Regular cardiac myocyte (primary cell): ENCODE data around the gene PCDHGB3. TPM values are rescaled to one million over a fixed set of nuclear protein-coding genes. Genes with fewer than 3 reads are reported as not detected.

Experiments
- total RNA-seq: library from RNA; depleted of rRNA; stranded (reverse); fragments of >200 nt; gene quantifications from 2 replicates; pipeline ENCODE4 v1.2.3, GENCODE V29; 2014

Gene PCDHGB3
- total RNA-seq = 1.9 and 4.5 TPM in 2 replicates

DNA sequence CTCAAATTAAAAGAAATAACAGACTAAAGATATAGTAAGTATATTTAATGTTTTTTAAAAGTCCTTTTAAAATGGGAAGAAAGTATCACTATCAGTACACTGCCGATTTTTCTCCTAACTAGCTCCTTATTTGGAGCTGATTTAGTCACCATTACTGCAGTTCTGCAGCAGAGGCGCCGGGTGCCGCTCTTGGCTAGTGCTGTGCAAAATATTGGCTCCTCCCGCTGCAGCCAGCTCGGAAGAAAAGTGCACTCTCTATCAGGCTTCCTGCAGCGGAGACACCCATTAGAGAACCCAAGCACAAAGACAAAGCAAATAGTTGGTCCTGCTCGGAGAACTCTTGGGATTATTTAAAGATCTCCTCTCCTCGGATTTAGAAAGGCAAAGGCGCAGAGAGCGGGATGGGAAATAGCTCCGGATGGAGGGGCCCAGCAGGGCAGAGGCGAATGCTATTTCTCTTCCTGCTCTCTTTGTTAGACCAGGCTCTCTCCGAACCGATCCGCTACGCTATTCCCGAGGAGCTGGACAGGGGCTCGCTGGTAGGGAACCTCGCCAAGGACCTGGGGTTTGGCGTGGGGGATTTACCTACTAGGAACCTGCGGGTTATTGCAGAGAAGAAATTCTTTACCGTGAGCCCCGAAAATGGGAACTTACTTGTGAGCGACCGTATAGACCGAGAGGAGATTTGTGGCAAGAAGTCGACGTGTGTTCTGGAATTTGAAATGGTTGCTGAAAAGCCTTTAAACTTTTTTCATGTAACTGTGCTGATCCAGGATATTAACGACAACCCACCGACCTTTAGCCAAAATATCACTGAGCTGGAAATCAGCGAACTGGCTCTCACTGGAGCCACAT is at the start of gene PCDHGB3:
Gene PCDHGB3 (plus strand): TSS at position 249 of the 855 bp plus-strand sequence. CDS start 153 bp downstream, at position 402.

DNA sequence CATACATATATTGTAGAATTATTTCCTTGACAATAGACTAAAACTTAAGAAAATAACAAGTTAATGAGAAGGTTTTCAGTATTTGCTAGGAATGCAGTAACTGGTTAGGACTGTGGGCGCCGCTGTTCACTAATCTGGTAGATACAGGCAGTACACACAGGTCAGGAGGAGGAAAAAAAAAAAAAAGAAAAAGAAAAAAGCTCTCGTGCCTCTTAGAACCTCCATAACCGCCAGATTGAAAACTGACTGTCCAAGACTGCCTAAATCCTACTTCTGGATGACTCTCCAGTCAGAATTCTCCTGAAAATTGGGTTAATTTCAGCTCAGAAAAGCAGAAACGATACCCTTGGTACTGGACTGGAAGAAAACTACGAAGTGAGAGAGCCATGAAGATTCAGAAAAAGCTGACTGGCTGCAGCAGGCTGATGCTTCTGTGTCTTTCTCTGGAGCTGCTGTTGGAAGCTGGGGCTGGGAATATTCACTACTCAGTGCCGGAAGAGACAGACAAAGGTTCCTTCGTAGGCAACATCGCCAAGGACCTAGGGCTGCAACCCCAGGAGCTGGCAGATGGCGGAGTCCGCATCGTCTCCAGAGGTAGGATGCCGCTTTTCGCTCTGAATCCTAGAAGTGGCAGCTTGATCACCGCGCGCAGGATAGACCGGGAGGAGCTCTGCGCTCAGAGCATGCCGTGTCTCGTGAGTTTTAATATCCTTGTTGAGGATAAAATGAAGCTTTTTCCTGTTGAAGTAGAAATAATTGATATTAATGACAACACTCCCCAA is 39.6 kb upstream of the PCDHGB3 start, which contains the start of gene PCDHGA1:
Gene PCDHGA1 (plus strand): TSS at position 216 of the 782 bp plus-strand sequence.

DNA sequence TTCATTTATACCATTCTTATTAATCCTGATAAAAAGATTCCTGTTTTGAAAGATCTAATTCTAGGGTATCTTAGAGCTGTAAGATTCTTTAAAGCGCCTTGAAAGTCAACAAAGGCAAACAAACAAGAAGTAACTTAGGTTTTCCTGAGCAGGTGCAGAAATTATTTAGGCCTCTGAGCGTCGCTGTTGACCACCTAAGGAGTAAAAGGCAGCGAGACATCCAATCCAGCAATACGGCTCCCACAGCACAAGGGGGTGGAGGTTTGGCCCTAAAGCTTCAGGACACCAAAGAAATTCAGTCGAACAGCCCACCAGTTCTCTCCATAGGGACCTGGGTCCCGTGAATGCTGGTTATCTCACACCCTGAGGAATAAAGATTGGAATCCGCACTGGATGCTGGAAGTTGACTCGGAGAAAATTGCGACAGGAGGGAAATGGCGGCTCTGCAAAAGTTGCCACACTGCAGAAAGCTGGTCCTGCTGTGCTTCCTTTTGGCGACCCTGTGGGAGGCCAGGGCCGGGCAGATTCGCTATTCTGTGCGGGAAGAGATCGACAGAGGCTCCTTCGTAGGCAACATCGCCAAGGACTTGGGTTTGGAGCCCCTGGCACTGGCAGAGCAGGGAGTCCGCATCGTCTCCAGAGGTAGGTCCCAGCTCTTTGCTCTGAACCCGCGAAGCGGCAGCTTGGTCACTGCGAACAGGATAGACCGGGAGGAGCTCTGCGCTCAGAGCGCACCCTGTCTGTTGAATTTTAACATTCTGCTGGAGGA is 31.3 kb upstream of the PCDHGB3 start, which contains the start of gene PCDHGA2:
Gene PCDHGA2 (plus strand): TSS at position 223 of the 769 bp plus-strand sequence.

DNA sequence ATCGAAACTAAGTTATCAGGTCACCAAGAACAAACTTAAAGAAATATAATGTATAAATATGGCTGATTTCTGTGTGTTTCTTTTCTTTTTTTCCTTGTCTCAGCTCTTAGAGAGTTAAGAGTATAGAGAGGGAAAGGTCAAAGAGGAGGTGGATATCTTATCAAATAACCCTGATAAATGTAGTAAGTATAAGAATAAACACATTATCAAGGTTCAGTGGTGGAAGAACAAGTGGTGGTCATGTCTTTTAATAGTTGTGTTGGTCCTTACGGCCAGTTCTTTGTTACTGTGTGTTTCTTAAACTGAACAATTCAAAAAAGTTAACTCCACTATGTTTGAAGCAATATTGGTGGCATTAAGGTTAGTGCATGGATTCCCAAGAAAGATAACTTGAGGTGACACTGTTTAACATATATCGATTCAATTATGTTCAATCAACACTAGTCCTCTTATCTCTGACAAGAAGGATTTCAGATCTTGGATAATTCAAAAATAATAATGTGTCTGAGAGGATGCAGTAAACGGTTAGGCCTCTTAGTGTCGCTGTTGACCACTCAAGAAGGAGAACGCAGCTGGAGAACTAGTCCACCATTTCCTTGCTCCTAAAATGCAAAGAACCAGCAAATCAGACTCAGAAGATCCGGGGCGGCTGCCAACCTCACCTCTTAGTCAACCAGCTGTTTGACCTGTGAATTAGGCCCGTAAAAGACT is 26.6 kb upstream of the PCDHGB3 start, which contains the start of gene PCDHGA3:
Gene PCDHGA3 (plus strand): TSS at position 588 of the 711 bp plus-strand sequence. CDS start 205 bp downstream, outside the sequence.

DNA sequence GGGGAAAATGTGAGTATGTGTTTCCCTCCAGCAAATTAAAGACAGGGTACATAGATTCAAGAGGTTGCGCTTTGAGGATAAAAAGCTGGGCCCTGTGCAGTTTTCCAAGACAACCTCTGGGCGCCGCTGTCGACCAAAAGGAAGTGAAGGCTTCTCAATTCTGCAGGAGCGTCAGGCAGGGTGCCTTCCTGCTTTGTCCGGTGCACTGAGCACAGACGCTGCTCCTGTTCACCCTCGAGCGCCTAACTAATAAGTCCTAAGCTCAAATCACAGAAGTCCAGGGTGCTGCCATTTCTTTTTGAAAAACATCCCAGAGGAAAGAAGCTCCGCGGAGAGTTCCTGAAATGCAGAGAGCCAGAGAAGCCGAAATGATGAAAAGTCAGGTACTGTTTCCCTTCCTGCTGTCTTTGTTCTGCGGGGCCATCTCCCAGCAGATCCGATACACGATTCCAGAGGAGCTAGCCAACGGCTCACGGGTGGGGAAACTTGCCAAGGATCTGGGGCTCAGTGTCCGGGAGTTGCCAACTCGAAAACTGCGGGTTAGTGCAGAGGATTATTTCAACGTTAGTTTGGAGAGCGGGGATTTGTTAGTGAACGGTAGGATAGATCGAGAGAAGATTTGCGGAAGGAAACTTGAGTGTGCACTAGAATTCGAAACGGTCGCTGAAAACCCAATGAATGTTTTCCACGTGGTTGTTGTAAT is 20.0 kb upstream of the PCDHGB3 start, which contains the start of gene PCDHGB1:
Gene PCDHGB1 (plus strand): TSS at position 183 of the 703 bp plus-strand sequence. CDS start 162 bp downstream, at position 345.

DNA sequence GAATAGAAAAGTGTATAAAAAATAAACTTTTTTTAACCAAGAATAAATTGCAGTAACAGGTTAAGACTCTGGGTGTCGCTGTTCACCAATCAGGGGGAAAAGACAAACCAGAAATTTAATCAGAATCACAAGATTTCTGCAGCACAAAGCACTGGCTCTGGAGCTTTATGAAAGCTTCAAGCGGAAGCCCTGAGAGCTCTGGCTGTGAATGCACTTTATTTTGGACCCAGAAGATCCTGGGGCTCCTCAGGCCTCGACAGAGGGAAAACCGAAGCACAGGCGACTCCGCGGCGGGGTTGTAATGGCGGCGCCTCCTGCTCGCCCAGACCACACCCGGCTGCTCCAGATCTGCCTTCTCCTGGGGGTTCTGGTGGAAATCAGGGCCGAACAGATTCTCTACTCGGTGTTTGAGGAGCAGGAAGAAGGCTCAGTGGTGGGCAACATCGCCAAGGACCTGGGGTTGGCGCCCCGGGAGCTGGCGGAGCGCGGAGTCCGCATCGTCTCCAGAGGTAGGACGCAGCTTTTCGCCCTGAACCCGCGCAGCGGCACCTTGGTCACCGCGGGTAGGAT is 15.1 kb upstream of the PCDHGB3 start, which contains the start of gene PCDHGA4:
Gene PCDHGA4 (plus strand): TSS at position 122 of the 570 bp plus-strand sequence. CDS start 87 bp downstream, at position 209.

DNA sequence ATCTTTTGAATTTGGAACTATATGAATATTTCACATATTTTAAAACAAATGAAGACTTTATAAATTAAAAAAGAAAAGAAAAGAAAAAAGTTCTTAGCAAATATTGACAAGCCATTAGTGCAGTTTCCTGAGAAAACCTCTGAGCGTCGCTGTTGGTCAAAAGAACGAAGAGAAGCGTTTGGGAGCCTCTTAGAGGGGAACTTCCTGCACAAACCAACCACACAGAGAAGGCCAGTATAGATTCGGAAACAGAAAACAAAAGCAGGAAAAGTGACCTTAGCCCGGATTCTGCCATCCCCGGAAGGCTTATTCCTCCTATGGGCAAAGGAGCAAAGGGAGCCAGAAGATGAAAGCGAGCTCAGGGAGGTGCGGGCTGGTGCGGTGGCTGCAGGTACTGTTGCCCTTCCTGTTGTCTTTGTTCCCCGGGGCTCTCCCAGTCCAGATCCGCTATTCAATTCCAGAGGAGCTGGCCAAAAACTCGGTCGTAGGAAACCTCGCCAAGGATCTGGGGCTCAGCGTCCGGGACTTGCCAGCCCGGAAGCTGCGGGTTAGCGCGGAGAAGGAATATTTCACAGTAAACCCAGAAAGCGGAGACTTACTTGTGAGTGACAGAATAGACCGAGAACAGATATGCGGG is 10.1 kb upstream of the PCDHGB3 start, which contains the start of gene PCDHGB2:
Gene PCDHGB2 (plus strand): TSS at position 205 of the 637 bp plus-strand sequence. CDS start 142 bp downstream, at position 347.

DNA sequence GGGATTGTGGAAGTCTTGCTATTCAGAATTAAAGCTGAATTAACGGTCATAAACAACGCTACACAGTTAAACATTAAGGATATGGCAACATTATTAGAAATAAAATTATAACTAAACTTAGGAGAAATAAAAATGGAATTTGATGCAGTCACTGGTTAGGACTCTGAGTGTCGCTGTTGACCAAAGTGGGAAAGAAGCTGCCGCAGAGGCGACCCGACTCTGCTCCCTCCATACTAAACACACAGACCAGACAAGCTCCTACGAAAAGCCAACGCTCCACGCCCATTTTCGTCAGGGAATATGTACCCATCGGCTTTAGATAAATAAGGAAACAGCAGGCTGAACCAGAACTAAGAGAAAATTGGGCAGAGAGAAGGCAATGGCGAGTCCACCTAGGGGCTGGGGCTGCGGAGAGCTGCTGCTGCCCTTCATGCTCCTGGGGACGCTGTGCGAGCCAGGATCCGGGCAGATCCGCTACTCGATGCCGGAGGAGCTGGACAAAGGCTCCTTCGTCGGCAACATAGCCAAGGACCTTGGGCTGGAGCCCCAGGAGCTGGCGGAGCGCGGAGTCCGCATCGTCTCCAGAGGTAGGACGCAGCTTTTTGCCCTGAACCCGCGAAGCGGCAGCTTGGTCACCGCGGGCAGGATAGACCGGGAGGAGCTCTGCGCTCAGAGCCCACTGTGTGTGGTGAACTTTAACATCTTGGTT is 5.9 kb upstream of the PCDHGB3 start, which contains the start of gene PCDHGA5:
Gene PCDHGA5 (plus strand): TSS at position 211 of the 709 bp plus-strand sequence. CDS start 169 bp downstream, at position 380.

DNA sequence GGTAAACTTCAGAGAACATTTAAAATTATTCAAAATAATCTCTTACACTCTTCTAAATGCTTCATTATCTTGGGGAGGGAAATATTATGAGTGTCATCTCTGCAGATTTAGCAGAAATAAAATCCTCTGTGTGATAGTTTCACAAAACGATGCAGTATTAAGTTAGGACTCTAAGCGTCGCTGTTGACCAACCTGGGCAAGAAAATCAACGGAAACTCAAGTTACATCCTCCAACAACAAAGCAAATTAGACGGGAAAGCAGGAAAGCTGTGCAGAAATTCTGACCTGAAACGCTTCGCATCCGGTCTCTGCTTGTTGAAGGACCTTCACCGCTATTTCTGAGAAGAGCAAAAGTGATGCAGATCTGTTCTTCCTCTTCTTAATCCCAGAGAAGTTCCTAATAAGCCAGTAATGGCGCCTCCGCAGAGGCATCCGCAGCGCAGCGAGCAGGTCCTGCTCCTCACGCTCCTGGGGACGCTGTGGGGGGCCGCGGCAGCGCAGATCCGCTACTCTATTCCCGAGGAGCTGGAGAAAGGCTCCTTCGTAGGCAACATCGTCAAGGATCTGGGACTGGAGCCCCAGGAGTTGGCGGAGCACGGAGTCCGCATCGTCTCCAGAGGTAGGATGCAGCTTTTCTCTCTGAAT is 3.8 kb downstream of the PCDHGB3 start, which contains the start of gene PCDHGA6:
Gene PCDHGA6 (plus strand): TSS at position 219 of the 645 bp plus-strand sequence. CDS start 193 bp downstream, at position 412.

DNA sequence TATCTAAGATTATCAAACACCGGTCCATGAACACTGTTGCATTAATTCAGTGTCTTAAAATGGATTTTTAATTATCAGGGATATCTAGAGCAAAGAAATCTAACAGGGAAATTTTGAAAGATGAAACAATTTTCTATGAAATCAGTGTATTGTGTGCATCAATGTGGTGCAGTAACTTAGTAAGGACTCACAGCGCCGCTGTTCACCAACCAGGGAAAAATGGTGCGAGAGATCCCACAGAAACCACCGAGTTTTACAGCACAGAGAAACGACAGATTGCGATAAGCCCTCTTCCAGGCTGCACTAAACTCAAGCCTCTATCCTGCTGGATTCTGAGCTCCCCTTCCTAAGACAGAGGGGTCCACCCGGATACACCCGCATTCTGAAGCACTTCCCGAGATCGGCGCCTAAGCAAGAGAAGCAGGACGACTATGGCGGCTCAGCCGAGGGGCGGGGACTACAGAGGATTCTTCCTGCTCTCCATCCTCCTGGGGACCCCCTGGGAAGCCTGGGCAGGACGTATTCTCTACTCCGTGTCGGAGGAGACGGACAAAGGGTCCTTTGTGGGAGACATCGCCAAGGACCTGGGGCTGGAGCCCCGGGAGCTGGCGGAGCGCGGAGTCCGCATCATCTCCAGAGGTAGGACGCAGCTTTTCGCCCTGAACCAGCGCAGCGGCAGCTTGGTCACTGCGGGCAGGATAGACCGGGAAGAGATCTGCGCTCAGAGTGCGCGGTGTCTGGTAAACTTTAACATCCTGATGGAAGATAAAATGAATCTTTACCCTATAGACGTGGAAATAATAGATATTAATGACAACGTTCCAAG is 12.6 kb downstream of the PCDHGB3 start, which contains the start of gene PCDHGA7:
Gene PCDHGA7 (plus strand): TSS at position 274 of the 826 bp plus-strand sequence. CDS start 158 bp downstream, at position 432.

DNA sequence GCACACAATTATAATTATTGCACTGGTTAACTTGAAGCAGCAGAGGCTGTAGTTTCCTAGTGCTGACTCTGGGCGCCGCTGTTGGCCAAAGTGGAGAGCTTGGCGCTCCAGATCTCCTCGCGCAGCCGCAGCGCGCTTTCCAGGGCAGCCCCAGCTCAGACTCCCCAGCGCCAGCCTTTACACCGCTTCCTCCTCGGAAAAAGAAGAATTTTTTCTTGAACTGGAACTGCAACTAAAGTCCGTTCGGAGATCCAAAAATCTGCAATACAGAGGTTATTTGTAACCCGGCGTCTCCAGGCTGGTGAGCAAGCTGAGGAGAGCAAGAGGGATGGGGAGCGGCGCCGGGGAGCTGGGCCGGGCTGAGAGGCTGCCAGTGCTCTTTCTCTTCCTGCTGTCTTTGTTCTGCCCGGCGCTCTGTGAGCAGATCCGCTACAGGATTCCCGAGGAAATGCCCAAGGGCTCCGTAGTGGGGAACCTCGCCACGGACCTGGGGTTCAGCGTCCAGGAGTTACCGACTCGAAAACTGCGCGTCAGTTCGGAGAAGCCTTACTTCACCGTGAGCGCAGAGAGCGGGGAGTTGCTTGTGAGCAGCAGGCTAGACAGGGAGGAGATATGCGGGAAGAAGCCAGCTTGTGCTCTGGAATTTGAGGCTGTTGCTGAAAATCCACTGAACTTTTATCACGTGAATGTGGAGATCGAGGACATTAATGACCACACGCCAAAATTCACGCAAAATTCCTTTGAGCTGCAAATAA is 17.7 kb downstream of the PCDHGB3 start, which contains the start of gene PCDHGB4:
Gene PCDHGB4 (plus strand): TSS at position 142 of the 755 bp plus-strand sequence. CDS start 187 bp downstream, at position 329.

DNA sequence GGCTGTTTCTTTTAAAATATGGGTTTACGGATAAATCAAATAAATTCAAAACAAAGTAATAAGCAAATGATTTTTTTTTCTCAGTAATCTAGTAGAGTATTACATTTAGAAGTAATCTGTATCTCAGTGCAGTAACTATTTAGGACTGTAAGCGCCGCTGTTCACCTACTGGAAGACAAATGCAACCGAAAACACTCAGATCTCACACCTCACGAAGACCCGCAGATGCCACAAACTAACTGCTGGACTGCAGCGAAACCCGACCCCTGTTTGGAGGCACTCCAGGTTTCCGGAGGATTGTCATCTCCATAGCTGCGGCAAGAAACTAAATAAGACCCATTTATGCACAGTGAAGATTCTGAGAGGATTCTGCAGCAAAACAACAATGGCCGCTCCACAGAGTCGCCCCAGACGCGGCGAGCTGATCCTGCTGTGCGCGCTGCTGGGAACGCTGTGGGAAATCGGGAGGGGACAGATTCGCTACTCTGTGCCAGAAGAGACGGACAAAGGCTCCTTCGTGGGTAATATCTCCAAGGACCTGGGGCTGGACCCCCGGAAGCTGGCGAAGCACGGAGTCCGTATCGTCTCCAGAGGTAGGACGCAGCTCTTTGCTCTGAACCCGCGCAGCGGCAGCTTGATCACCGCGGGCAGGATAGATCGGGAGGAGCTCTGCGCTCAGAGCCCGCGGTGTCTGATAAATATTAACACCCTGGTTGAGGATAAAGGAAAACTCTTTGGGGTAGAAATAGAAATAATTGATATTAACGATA is 22.6 kb downstream of the PCDHGB3 start, which contains the start of gene PCDHGA8:
Gene PCDHGA8 (plus strand): TSS at position 205 of the 770 bp plus-strand sequence. CDS start 181 bp downstream, at position 386.

DNA sequence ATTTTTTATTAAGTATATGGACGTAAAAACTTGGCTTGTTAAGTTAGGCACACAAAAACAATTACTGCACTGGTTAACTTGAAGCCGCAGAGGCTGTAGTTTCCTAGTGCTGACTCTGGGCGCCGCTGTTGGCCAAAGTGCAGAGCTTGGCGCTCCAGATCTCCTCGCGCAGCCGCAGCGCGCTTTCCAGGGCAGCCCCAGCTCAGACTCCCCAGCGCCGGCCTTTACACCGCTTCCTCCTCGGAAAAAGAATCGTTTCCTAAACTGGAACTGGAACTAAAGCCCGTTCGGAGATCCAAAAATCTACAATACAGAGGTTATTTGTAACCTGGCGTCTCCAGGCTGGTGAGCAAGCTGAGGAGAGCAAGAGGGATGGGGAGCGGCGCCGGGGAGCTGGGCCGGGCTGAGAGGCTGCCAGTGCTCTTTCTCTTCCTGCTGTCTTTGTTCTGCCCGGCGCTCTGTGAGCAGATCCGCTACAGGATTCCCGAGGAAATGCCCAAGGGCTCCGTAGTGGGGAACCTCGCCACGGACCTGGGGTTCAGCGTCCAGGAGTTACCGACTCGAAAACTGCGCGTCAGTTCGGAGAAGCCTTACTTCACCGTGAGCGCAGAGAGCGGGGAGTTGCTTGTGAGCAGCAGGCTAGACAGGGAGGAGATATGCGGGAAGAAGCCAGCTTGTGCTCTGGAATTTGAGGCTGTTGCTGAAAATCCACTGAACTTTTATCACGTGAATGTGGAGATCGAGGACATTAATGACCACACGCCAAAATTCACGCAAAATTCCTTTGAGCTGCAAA is 27.9 kb downstream of the PCDHGB3 start, which contains the start of gene PCDHGB5:
Gene PCDHGB5 (plus strand): TSS at position 192 of the 796 bp plus-strand sequence. CDS start 181 bp downstream, at position 373.

DNA sequence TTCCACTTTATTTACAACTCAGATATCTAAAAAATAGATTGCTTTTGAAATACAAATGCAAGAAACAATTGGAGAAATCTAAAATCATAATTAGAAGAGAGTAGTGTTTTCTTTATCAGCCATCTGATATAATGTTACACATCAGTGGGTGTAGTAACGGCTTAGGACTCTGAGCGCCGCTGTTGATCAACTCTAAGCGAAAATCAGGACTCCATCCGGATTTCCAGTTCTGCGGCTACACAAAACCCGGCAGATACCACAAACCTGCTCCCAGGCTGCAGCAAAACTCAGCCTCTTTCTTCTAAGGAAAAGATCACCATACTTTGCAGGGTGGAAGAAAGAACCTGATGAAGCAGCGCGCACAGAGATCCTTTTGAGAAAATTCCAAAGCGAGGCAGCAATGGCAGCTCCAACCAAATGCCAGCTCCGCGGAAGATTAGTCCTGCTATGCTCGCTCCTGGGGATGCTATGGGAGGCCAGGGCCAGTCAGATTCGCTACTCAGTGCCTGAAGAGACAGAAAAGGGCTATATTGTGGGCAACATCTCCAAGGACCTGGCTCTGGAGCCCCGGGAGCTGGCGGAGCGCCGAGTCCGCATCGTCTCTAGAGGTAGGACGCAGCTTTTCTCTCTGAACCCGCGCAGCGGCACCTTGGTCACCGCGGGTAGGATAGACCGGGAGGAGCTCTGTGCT is 32.7 kb downstream of the PCDHGB3 start, which contains the start of gene PCDHGA9:
Gene PCDHGA9 (plus strand): TSS at position 226 of the 691 bp plus-strand sequence. CDS start 175 bp downstream, at position 401.

